Ovary (tissue), 9 donors: ENCODE measurements around the gene PCDH8. TPM values are rescaled to one million over a fixed set of nuclear protein-coding genes. Genes with fewer than 3 reads are reported as not detected.

Experiments
- DNase-seq, 5 donors: peaks; one replicate each; pipeline ENCODE4 v3.0.0-alpha.2; 2019 to 2020
- H3K27ac ChIP-seq, 2 donors: fragments of 200-600 bp; one replicate each; pipeline versions ENCODE4 v1.5.1 to v1.8.0; 2019 to 2022
- H3K27me3 ChIP-seq: fragments of 200-600 bp; one replicate; pipeline ENCODE4 v1.8.0; 2022
- H3K36me3 ChIP-seq: fragments of 200-600 bp; sonication (generic); one replicate; pipeline ENCODE4 v1.5.1; 2019
- H3K4me1 ChIP-seq: one replicate; pipeline ENCODE4 v1.8.1; 2013; ENCODE audit warnings: mild to moderate bottlenecking, moderate library complexity; ENCODE audit not compliant: insufficient read depth
- H3K4me3 ChIP-seq: fragments of 200-600 bp; sonication (generic); one replicate; pipeline ENCODE4 v1.5.1; 2017
- H3K9me3 ChIP-seq, 2 donors: fragments of 200-600 bp in 1 of 2; sonication (generic) in 1 of 2; one replicate each; pipeline versions ENCODE4 v1.5.1 to v1.8.1; 2013 to 2019; ENCODE audit warnings: mild to moderate bottlenecking in 1 of 2, moderate library complexity in 1 of 2
- EP300 ChIP-seq: sonication (generic); formaldehyde crosslinking; IDR thresholded peaks from one replicate; pipeline ENCODE4 v1.6.1; 2017; ENCODE audit warnings: antibody characterized with exemption
- POLR2A ChIP-seq: fragments of 450-650 bp; IDR thresholded peaks from one replicate; pipeline ENCODE4 v1.6.1; 2017; ENCODE audit warnings: antibody characterized with exemption, mild to moderate bottlenecking, moderate library complexity
- WGBS, 3 donors: extraction: QIAGEN DNeasy Blood & Tissue Kit in 1 of 3; methylation state at CpG; one replicate each; pipeline versions ENCODE4 v1.1.5 to v1.1.7; 2013 to 2017; 5-methylcytosine and 5-hydroxymethylcytosine counted together
- intact Hi-C, 4 donors: fragments of 100-400 bp; cut with DNase I; formaldehyde crosslinking; loops; one replicate each; pipeline versions ENCODE4 v1.11.0 to v1.15.1; 2022 to 2023
- polyA plus RNA-seq, 2 donors: library from polyadenylated mRNA; stranded (reverse); fragments of 200-250 nt in 1 of 2; fragments of 350-450 nt in 1 of 2; fragmentation: Illumina TruSeq in 1 of 2; extraction: RNeasy Lipid Tissue Mini Kit (QIAGEN cat#74804) in 1 of 2; gene quantifications; one replicate each; pipeline ENCODE4 v1.2.3, GENCODE V29; 2013 to 2014
- total RNA-seq, 7 donors: library from RNA; depleted of rRNA in 2 of 7; stranded (reverse); fragments of >200 nt in 2 of 7; fragmentation: NEBNext Ultra II Directional in 3 of 7; extraction: Animal tissue kit (Norgen Biotek cat#: 25700) in 3 of 7; gene quantifications; one replicate each; pipeline versions ENCODE4 v1.1.0 to v1.2.4, GENCODE V29; 2016 to 2023
- TF ChIP-seq, protein P1 (sequence below), 3 donors: fragments of 450-650 bp in 2 of 3; fragments of 200-600 bp in 1 of 3; IDR thresholded peaks; one replicate each; pipeline versions ENCODE4 v1.5.1 to v1.8.0; 2016 to 2022; ENCODE audit warnings: antibody characterized with exemption in 3 of 3, mild to moderate bottlenecking in 1 of 3
- donor health status: DM: no; HTN: no; CAD: no; lungs with moderate emphysema.
- donor health status: DM: no; HTN: no; CAD: no.
- donor health status: Bipolar disorder and iron deficiency.
- donor health status: DM: yes; HTN: yes; CAD: no.
- donor health status: DM: no; HTN: no; CAD: no.
- donor health status: DM: yes; HTN: yes; CAD: no.

PCDH8 gene
- total and polyA plus RNA-seq, 9 donors: 0.06 TPM; not detected in 8

- no peak for DNase-seq
- Histone ChIP-seq H3K4me1 (peaks cover 4% of the 10 kb centered on the region), H3K36me3 (no peaks in the 10 kb centered on the region), H3K9me3 (no peaks in the 10 kb centered on the region), H3K27me3 (no peaks in the 10 kb centered on the region), H3K27ac (no peak overlapping the region), H3K4me3 (no peak overlapping the region)
- intact Hi-C loops: loop anchor here in 1 of 4 donors (5.0 kb wide), 1 partner anchor 310 kb away; no protein-coding TSS in a partner anchor
- TF ChIP-seq, protein P1, sequence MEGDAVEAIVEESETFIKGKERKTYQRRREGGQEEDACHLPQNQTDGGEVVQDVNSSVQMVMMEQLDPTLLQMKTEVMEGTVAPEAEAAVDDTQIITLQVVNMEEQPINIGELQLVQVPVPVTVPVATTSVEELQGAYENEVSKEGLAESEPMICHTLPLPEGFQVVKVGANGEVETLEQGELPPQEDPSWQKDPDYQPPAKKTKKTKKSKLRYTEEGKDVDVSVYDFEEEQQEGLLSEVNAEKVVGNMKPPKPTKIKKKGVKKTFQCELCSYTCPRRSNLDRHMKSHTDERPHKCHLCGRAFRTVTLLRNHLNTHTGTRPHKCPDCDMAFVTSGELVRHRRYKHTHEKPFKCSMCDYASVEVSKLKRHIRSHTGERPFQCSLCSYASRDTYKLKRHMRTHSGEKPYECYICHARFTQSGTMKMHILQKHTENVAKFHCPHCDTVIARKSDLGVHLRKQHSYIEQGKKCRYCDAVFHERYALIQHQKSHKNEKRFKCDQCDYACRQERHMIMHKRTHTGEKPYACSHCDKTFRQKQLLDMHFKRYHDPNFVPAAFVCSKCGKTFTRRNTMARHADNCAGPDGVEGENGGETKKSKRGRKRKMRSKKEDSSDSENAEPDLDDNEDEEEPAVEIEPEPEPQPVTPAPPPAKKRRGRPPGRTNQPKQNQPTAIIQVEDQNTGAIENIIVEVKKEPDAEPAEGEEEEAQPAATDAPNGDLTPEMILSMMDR (IDR thresholded peaks at IDR 0.05): no peak
- TF ChIP-seq EP300 (no peak), POLR2A (no peak)
- WGBS, 3 donors: 10 to 17% (median 16%) methylated on average over 2 of the region's 2 CpGs
These were observed 34.3 kb upstream of the PCDH8 start for GRCh38 chr13:52882785-52883184.

DNA sequence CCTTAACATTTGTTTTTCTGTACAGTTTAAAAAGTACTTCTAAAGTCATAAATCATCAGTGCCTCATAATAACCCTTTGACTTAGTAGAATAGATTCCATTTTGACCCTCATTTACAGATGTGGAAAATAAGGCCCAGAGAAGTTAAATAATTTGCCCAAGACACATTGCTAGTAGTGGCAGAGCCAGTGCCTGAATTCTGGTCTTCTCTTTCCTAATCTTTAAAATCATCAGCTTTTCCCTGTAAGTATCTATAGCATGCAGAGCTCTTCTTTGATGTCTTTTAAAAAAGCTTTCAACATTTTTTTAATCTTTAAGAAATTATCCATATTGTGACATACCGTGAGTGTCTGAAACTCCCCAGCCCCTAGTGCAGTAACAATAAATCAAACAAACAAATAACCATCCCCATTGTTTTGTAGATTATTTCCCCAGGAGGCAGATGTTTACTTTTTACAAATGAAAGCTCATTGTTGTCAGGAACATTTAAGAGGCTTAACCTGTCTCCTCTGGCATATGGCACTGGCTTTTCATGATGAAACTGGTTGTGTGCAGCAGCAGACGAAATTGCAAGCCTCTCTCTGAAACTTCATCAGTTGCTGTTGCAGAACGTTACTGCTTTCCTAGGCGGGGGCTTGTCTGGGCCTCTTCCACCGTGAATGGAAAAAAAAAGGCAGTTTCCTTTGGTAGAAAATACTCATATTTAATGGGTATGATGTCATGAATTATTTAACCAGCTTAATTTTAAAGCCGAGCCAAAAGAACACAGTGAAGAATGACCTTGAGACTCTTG is 31.7 kb upstream of the PCDH8 start:
- DNase-seq: peak in 1 of 5 donors; percentile 15
- Histone ChIP-seq H3K9me3 (no peaks in the 10 kb centered on the region), H3K4me3 (no peak overlapping the region), H3K36me3 (no peaks in the 10 kb centered on the region), H3K27ac (peak overlapping the region in 1 of 2 donors; percentile 5), H3K4me1 (peaks cover 4% of the 10 kb centered on the region), H3K27me3 (no peaks in the 10 kb centered on the region)
- TF ChIP-seq POLR2A: no peak
- TF ChIP-seq EP300: no peak
- WGBS, 3 donors: 3 to 6% (median 4%) methylated on average over 6 of the region's 6 CpGs
- intact Hi-C loops: loop anchor here in 1 of 4 donors (5.0 kb wide), 1 partner anchor 312 kb away; no protein-coding TSS in a partner anchor

- intact Hi-C loops: no loop called here
- no peaks in the 10 kb centered on the region for H3K27me3 ChIP-seq
- H3K36me3 ChIP-seq: no peaks in the 10 kb centered on the region
- no peaks in the 10 kb centered on the region for H3K9me3 ChIP-seq
- no peak for DNase-seq
- 43 to 49% (median 49%) methylated on average over 3 of the region's 3 CpGs for WGBS, 3 donors
- TF ChIP-seq, protein P1 (IDR thresholded peaks at IDR 0.05): no peak
- TF ChIP-seq EP300 (no peak), POLR2A (no peak)
- no peak overlapping the region for H3K27ac ChIP-seq
- H3K4me1 ChIP-seq: peaks cover 4% of the 10 kb centered on the region
- H3K4me3 ChIP-seq: no peak overlapping the region
These were observed 30.4 kb upstream of the PCDH8 start for GRCh38 chr13:52878831-52879230.

DNA sequence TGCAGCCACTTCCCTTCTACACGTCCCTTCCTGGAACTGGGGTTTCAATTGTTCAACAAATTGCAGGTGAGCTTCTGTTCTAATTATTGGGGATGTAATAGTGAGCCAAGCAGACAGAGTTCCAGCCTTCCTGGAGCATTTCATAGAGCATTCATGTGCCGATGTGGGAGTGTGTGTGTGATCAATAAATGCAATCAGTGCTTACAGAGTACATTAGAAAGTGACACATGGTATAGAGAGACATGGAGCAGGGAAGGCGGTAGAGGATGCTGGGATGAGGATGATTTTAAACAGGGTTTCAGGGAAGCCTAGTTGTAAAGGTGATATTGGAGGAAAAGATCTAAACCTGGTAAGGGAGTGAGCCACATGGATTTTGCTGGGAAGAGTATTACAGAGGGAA is 21.7 kb upstream of the PCDH8 start:
- TF ChIP-seq, protein P1 (IDR thresholded peaks at IDR 0.05): no peak
- TF ChIP-seq POLR2A (no peak), EP300 (no peak)
- WGBS, 3 donors: 75 to 77% (median 77%) methylated on average over 3 of the region's 3 CpGs
- Histone ChIP-seq H3K27me3 (no peaks in the 10 kb centered on the region), H3K36me3 (no peaks in the 10 kb centered on the region), H3K4me1 (no peaks in the 10 kb centered on the region), H3K27ac (no peak overlapping the region), H3K4me3 (no peak overlapping the region), H3K9me3 (no peaks in the 10 kb centered on the region)
- DNase-seq: no peak
- intact Hi-C loops: no loop called here

DNA sequence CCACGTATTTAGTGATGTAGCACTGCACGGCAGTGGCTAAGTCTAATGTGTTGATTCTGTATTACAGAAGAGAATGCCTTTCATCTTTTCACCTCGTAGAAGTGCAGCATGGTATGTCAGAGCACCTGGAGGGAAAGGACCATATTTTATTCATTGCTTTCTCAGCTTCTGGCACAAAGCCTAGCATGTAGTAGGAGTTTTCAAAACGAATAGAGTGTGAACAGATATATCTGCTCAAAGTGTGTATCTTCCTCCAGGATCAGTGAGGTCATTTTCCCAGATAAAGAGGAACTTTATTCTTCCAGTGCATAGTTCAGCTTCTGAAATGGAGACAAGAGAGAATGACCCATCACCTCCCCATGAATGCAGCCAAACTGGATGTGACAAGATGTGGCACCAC is 21.2 kb upstream of the PCDH8 start:
- Histone ChIP-seq H3K9me3 (no peaks in the 10 kb centered on the region), H3K4me3 (no peak overlapping the region), H3K4me1 (no peaks in the 10 kb centered on the region), H3K27ac (no peak overlapping the region), H3K27me3 (no peaks in the 10 kb centered on the region), H3K36me3 (no peaks in the 10 kb centered on the region)
- TF ChIP-seq, protein P1 (IDR thresholded peaks at IDR 0.05): no peak
- TF ChIP-seq POLR2A: no peak
- TF ChIP-seq EP300: no peak
- intact Hi-C loops: no loop called here
- DNase-seq: no peak
- WGBS, 3 donors: 18 to 32% (median 21%) methylated on average over 4 of the region's 4 CpGs
